Femur (tissue), 1 donor: ENCODE measurements around the gene SHC3.

Experiments used
- DNase-seq: peaks from one replicate; pipeline ENCODE4 v3.0.0-alpha.2; 2017

The SHC3 gene

GRCh38 chr9:88996921-88997235, 181.7 kb downstream of the SHC3 start:
- no peak for DNase-seq

- DNase-seq, result no peak
Measured at GRCh38 chr9:88996046-88996920, 182.3 kb downstream of the SHC3 start.

- DNase-seq, result no peak
Measured at GRCh38 chr9:88995627-88996026, 183.0 kb downstream of the SHC3 start.

GRCh38 chr9:88995200-88995577, 183.4 kb downstream of the SHC3 start:
- no peak for DNase-seq

GRCh38 chr9:88994469-88995199, 184.0 kb downstream of the SHC3 start:
- peak; percentile 71 for DNase-seq

GRCh38 chr9:88993871-88994460, 184.7 kb downstream of the SHC3 start:
- no peak for DNase-seq

GRCh38 chr9:88993327-88993726, 185.3 kb downstream of the SHC3 start:
- no peak for DNase-seq

- DNase-seq, result no peak
Measured at GRCh38 chr9:88992556-88992955, 186.1 kb downstream of the SHC3 start.

GRCh38 chr9:88991066-88992034, 187.3 kb downstream of the SHC3 start, which contains the start of gene S1PR3:
S1PR3 (plus strand) TSS chr9:88991468; CDS start chr9:89001201, 9,733 bp downstream.
- peak; percentile 88 for DNase-seq

GRCh38 chr9:88990729-88991065, 187.9 kb downstream of the SHC3 start:
- no peak for DNase-seq

GRCh38 chr9:88990041-88990728, 188.4 kb downstream of the SHC3 start:
- DNase-seq, result no peak

- DNase-seq, result no peak
Measured at GRCh38 chr9:88988796-88989641, 189.6 kb downstream of the SHC3 start.

GRCh38 chr9:88987661-88988060, 191.0 kb downstream of the SHC3 start:
- DNase-seq, result no peak

GRCh38 chr9:88986776-88987175, 191.8 kb downstream of the SHC3 start:
- no peak for DNase-seq

- DNase-seq, result no peak
Measured at GRCh38 chr9:88985616-88986015, 193.0 kb downstream of the SHC3 start.

- DNase-seq, result no peak
Measured at GRCh38 chr9:88984543-88984883, 194.1 kb downstream of the SHC3 start.

- no peak for DNase-seq
Measured at GRCh38 chr9:88983865-88984542, 194.6 kb downstream of the SHC3 start.

GRCh38 chr9:88980740-88981203, 197.8 kb downstream of the SHC3 start:
- DNase-seq, result no peak

GRCh38 chr9:88979791-88980190, 198.8 kb downstream of the SHC3 start:
- DNase-seq, result no peak

- DNase-seq, result no peak
Measured at GRCh38 chr9:88979021-88979420, 199.6 kb downstream of the SHC3 start.

- DNase-seq, result no peak
Measured at GRCh38 chr9:88978034-88978433, 200.6 kb downstream of the SHC3 start.
